HG02884 (cell line): ENCODE data around the gene OR5AR1.
"Not testable (repeated sequence)": the region's sequence is repeated elsewhere in the genome, so short reads cannot be mapped to it uniquely, and the experiment has no call there.

Experiments used
- ATAC-seq: cut with Tn5 transposase; IDR thresholded peaks from one replicate; pipeline ENCODE4 v1.9.1; 2021; ENCODE audit warnings: mild to moderate bottlenecking, moderate library complexity; ENCODE audit not compliant: unreplicated experiment

OR5AR1 gene

GRCh38 chr11:56663386-56663785 is at the start of gene OR5AR1:
TSS of gene OR5AR1 (plus strand) at chr11:56663686. CDS start at chr11:56663686, 0 bp downstream.
- no peak for ATAC-seq

DNA sequence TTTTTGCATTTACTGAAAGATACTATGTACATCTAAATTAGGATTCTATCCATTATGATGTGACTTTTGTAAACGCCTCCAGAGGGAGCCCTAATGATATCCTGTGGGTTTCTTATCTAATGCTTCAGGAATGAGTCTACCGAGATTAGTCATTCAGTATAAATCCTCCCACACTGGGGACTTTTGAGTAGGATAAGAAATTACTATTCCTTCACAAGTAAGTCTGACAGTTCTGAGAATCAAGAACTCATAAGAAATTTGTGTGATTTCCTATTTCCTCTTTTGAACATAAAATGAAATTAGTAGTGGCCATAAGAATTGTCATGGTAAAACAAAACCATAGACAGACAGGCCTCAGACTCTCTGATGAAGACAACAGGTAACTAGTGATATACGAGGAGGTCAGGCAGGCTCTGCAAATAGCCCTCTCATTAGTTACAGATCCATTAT is 38.8 kb upstream of the OR5AR1 start:
- peak; percentile 82 for ATAC-seq

DNA sequence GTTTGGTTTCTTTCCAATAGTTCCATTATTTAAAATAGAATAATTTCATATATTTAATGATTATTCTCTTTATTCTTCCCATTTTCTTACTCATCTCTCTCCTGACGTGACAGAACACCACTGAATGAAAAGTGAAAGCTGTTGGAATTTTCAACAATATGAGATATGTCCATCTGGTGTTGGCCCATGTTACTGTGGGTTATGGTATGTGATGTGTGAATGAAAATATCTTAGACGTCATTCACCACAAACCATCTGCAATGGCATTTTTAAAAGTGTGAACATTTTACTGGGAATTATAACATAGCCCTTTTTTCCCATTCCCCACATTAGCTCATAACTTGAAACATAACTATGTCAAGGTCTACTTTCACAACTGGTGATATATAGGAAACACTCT is 37.5 kb upstream of the OR5AR1 start:
- ATAC-seq: no peak

DNA sequence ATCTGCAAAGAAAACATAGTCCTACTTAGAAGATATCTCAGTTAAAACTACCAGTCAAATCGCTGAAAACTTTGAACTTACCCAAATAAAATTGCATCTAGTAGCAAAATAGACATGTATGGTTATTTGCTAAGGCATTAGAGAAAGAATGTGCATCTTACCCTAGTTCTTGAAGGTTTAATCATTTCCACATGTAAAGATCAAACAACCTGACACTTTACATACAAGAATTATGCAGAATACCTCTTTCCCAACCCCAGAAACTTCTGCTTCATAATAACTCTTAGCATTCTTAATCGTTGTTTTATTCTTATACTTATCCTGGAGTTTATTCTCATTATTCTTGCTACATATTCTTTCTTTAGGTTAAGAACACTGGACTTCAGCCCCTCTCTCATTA is 31.2 kb upstream of the OR5AR1 start:
- no peak for ATAC-seq

DNA sequence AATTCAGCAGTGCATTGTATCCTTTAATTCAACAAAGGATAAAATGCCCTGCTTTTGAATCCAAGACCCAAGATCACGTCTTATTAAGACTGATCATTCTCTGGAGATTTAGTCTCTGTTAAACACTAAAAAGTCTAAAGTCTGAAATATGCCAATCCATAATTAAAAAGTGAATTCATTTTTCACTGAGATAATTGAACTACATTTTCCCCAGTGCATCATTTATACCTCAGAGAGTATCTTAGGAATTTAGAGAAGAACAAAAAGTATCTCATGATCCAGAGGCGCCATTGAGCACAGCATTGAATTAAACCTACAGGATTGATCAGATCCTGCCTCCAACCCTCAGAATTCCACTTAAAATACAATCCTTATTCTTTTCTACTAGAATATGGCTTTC is 26.6 kb upstream of the OR5AR1 start:
- ATAC-seq: no peak

GRCh38 chr11:56637500-56637899 is 26.0 kb upstream of the OR5AR1 start:
- ATAC-seq: no peak

- ATAC-seq: no peak
These were observed 21.1 kb upstream of the OR5AR1 start, which contains the start of gene OR5AP2 for GRCh38 chr11:56642339-56642738. TSS of gene OR5AP2 (minus strand) at chr11:56642439. CDS start at chr11:56642439, 0 bp downstream.

DNA sequence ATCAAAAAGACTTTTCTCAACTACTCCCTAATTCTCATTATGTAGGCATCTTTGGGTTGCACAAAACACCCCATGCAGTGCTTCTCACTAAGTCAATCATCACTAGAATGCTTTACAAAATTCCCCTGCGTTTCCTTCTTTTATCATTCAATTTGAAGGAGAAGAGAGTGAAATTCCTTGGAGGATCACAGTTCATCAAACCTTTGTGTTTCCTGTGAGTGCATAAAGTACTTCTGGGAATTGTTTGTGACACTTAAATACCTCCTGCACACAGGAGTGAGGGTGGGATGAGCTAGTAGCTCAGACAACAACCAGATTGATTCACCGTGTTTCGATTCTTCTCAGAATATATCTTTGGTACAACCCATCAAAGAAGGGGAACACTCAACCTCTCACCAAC is 3.7 kb upstream of the OR5AR1 start:
- no peak for ATAC-seq

- no peak for ATAC-seq
These were observed 7.5 kb downstream of the OR5AR1 start for GRCh38 chr11:56670984-56671383.

DNA sequence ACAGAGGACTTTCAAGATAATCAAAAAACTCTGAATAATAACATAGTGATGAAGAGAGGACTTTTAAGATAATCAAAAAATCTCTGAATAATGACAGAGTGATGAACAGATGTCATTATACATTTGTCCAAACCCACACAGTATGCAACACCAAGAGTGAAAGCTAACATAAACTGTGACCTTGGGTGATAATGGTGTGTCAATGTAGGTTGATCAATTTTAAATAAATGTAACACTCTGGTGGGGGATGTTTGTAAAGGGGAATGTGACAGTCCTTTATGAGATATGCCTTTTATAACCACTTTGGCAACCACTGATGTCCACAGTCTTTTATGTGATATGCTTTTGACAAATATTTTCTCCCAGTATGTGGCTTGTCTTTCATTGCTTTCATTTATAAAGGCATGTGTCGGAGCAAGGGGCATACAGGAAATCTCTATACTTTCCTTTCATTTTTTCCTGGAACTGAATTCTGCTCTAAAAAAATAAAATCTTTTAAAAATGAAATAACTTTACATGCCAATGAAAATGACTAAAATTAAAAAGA is 25.1 kb downstream of the OR5AR1 start:
- ATAC-seq: no peak

DNA sequence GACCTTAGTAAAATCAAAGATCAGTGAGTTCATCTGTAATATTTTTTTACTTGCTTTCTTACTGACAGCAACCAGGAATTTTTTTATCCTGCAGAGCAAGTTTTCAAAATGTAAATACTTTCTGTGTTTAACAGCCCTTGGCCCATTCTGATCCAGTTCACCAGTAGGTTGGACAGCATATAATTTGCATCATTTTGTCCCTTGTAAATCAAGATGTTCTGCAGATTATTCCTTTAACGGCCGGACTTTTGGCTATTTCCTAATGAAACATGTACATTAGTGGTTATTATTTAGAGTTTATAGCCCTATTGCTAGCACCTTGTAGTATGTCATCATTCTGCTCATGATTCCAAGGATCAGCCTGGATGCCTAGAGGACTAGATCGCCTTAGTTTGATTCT is 27.7 kb downstream of the OR5AR1 start:
- ATAC-seq: not testable (repeated sequence)

DNA sequence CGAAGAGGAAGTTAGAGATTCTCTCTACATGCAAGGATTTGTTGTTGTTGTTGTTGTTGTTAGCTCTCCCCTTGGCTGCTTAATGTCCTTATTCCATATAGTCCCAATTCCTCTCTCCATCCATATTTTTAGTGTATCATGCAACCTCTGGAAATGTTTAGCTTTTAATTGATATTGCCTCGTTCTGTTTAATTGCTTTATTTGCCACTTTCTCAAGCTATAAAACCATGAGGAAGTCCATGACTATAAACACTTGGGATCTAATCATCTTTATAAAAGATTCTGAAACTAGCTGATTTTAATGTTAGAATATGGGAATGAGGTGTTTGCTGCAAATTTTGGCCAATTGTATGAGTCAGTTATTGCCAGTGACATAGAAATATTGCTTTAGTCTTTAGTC is 29.9 kb downstream of the OR5AR1 start:
- ATAC-seq: no peak

DNA sequence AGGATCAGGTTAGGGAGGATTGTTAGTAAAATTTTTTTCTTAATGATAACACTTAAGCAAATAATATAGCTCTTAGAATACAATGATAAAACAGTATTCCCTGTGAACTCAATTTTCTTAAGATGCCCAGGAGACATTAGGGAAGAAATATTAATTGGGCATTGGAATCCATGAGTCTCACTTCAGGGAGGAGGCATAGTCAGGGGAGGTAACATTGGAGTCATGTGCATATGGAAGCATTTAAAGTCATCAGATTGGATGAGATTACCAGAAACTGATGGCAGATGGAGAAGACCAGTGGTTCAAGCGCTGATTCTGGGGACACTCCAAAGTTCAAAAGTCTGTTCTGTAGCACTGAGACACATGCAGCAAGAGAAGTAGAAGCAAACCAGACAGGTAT is 35.3 kb downstream of the OR5AR1 start, which contains the start of gene OR9G1:
OR9G1 (plus strand) TSS at position 301 of the 400 bp plus-strand sequence. CDS start 1,293 bp downstream, outside the sequence.
- no peak for ATAC-seq

GRCh38 chr11:56700242-56700913 is 36.9 kb downstream of the OR5AR1 start:
- ATAC-seq: no peak

DNA sequence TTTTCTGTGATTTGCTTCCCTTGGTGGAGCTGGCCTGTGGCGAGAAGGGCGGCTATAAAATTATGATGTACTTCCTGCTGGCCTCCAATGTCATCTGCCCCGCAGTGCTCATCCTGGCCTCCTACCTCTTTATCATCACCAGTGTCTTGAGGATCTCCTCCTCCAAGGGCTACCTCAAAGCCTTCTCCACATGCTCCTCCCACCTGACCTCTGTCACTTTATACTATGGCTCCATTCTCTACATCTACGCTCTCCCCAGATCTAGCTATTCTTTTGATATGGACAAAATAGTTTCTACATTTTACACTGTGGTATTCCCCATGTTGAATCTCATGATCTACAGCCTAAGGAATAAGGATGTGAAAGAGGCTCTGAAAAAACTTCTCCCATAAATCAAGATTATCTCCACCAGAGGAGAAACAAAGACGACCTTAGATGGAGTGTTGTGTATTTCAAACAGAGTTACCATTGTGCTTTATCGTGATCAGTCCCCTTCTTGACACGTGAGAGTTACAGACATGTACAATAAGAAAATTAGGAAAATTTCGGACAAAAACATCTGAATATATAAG is 37.5 kb downstream of the OR5AR1 start:
- no peak for ATAC-seq

DNA sequence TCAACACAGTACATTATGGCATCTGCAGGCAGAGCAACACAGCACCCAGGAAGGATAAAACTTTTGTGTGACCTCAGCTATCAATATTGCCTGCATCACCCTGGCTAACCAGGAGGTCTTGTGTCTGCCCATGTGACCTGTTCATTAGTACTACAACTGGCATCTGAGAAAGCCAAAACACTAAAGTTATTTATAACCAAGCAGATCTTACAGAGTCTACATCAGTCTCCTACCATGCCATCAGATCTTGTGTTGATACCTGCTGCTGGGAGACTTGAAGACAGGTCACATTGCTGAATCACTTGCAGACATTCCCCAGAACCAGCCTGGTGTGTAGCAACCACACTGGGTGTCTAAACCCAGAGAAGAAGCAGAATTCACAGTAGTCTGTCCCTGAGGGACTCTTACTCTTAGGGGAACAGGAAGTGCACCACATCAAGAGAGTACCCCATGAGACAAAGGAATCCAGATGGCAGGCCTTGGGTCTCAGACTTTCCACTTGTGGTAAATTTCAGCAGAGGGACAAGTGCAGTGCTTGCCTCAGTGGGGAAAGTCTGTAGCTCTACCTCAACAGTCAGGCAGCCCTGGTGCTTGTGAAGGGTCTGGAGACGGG is 42.4 kb downstream of the OR5AR1 start:
- ATAC-seq: no peak

DNA sequence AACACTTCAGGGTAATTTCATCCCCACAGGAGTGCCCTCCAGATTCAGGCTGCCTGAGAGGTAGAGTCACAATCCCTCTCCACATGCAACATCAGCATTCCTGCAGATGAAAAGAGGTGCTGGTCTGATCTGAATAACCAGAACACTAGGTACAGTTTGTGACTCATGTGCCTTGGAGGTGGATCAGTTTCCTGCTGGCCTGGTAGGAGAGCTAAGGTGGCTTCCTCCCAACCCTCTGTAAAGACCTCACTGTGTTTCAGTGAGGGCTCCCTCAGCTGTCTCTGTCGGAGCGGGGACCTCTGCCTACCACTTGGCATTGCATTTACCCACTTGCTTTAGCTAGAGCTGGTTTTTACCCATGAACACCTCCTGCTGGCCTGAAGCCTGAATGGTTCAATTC is 43.0 kb downstream of the OR5AR1 start:
- no peak for ATAC-seq

GRCh38 chr11:56714206-56714605 is 50.7 kb downstream of the OR5AR1 start:
- no peak for ATAC-seq
